K562 (cell line): Measurements from ENCODE around the gene ZNF774. TPM values are rescaled to one million over a fixed set of nuclear protein-coding genes. Genes with fewer than 3 reads are reported as not detected.
A peak's percentile ranks its signal among the peaks of the same experiment; 100 is the strongest.

Experiments
- CREB3L1 ChIP-seq: fragments of 450-650 bp; IDR thresholded peaks from 2 replicates; pipeline ENCODE4 v1.6.1; 2014; ENCODE audit warnings: low read depth, mild to moderate bottlenecking, moderate library complexity, borderline replicate concordance
- ELF2 ChIP-seq: fragments of 250-450 bp; sonication (Bioruptor Pico); IDR thresholded peaks from 2 replicates; pipeline ENCODE4 v1.5.0; 2021; ENCODE audit warnings: mild to moderate bottlenecking
- ERF ChIP-seq: fragments of 450-650 bp; formaldehyde crosslinking; IDR thresholded peaks from 2 replicates; pipeline ENCODE4 v1.4.0; 2020; ENCODE audit warnings: mild to moderate bottlenecking, mixed read lengths
- FOXA1 ChIP-seq: fragments of 450-650 bp; IDR thresholded peaks from 2 replicates; pipeline ENCODE4 v1.6.1; 2016; ENCODE audit warnings: mild to moderate bottlenecking, borderline replicate concordance
- HDAC6 ChIP-seq: IDR thresholded peaks from 2 replicates; pipeline ENCODE4 v1.6.1; 2012; ENCODE audit warnings: low read depth, mild to moderate bottlenecking, control low read depth, inconsistent platforms, low read length, moderate library complexity
- KLF10 ChIP-seq: fragments of 250-450 bp; sonication (Bioruptor Pico); IDR thresholded peaks from 2 replicates; pipeline ENCODE4 v1.6.1; 2021; ENCODE audit warnings: matching md5 sums
- MTA1 ChIP-seq: fragments of 450-650 bp; IDR thresholded peaks from 2 replicates; pipeline ENCODE4 v1.6.1; 2017; ENCODE audit warnings: borderline replicate concordance
- MTA3 ChIP-seq: fragments of 450-650 bp; formaldehyde crosslinking; IDR thresholded peaks from 2 replicates; pipeline ENCODE4 v1.6.1; 2017; ENCODE audit warnings: mild to moderate bottlenecking, borderline replicate concordance
- NBN ChIP-seq: fragments of 450-650 bp; IDR thresholded peaks from 2 replicates; pipeline ENCODE4 v1.6.1; 2016; ENCODE audit warnings: low read depth, mild to moderate bottlenecking
- NFXL1 ChIP-seq: fragments of 450-650 bp; formaldehyde crosslinking; IDR thresholded peaks from 2 replicates; pipeline ENCODE4 v1.4.0; 2021; ENCODE audit warnings: mild to moderate bottlenecking
- PHF20 ChIP-seq: fragments of 450-650 bp; IDR thresholded peaks from 2 replicates; pipeline ENCODE4 v1.6.1; 2018; ENCODE audit not compliant: partially characterized antibody
- PTBP1 ChIP-seq: fragments of 200-400 bp; formaldehyde crosslinking; IDR thresholded peaks from 2 replicates; pipeline ENCODE4 v1.6.1; 2017; ENCODE audit warnings: low read depth, low read length
- RBM25 ChIP-seq: fragments of 200-400 bp; formaldehyde crosslinking; IDR thresholded peaks from 2 replicates; pipeline ENCODE4 v1.6.1; 2018; ENCODE audit warnings: low read length, low read depth, moderate library complexity; ENCODE audit not compliant: severe bottlenecking
- RCOR1 ChIP-seq, 2 experiments: IDR thresholded peaks; 2 replicates each; pipeline ENCODE4 v1.6.1; 2012; ENCODE audit warnings: low read depth in 2 of 2, low read length in 2 of 2, borderline replicate concordance in 1 of 2, improper control_type of control experiment in 1 of 2
- SREBF2 ChIP-seq: sonication (generic); formaldehyde crosslinking; IDR thresholded peaks from 2 replicates; pipeline ENCODE4 v1.4.0; 2020; ENCODE audit warnings: mild to moderate bottlenecking, missing genetic modification reagents
- WHSC1 ChIP-seq: IDR thresholded peaks from one replicate; pipeline ENCODE4 v1.6.1; 2012; ENCODE audit warnings: low read length, control low read depth, inconsistent platforms
- XRCC4 ChIP-seq: IDR thresholded peaks from one replicate; pipeline ENCODE4 v1.6.1; 2011; ENCODE audit not compliant: insufficient read depth, insufficient read length; ENCODE audit errors: extremely low read depth
- ZBTB12 ChIP-seq: fragments of 250-450 bp; sonication (Bioruptor Pico); IDR thresholded peaks from 2 replicates; pipeline ENCODE4 v1.4.0; 2020
- ZNF239 ChIP-seq: fragments of 250-450 bp; sonication (Bioruptor Pico); IDR thresholded peaks from 2 replicates; pipeline ENCODE4 v1.4.0; 2020; ENCODE audit warnings: mild to moderate bottlenecking
- ZNF778 ChIP-seq: fragments of 450-650 bp; formaldehyde crosslinking; IDR thresholded peaks from 2 replicates; pipeline ENCODE4 v1.4.0; 2020; ENCODE audit warnings: mild to moderate bottlenecking, moderate library complexity
- polyA plus RNA-seq, 8 experiments: library from polyadenylated mRNA; depleted of rRNA in 4 of 8; stranded (reverse) in 5 of 8; unstranded in 3 of 8; fragments of >200 nt; fragmentation: Nextera tagmentation in 2 of 8; fragmentation: Illumina TruSeq in 1 of 8; extraction: Ambion mirVana in 2 of 8; extraction: Trizol in 1 of 8; gene quantifications; 2 replicates each; pipeline versions ENCODE4 v1.2.1 to v1.2.3, GENCODE V29; 2011 to 2014; ENCODE audit warnings: inconsistent platforms in 1 of 8, missing spikeins in 1 of 8
- total RNA-seq, 7 experiments: library from RNA; depleted of rRNA in 6 of 7; stranded (reverse); fragments of >200 nt in 6 of 7; fragmentation: Illumina TruSeq in 2 of 7; extraction: Trizol in 2 of 7; gene quantifications; 2 replicates each; pipeline versions ENCODE4 v1.2.1 to v1.2.3, GENCODE V29; 2011 to 2021; ENCODE audit warnings: low replicate concordance in 1 of 7
- TF ChIP-seq, protein P1 (sequence below): fragments of 250-450 bp; sonication (Bioruptor Pico); IDR thresholded peaks from 2 replicates; pipeline ENCODE4 v1.4.0; 2020; ENCODE audit warnings: mild to moderate bottlenecking, moderate library complexity, borderline replicate concordance
- TF ChIP-seq, protein P2 (sequence below): fragments of 250-450 bp; sonication (Bioruptor Pico); IDR thresholded peaks from 2 replicates; pipeline ENCODE4 v1.5.0; 2020; ENCODE audit warnings: mild to moderate bottlenecking

Gene ZNF774
- total and polyA plus RNA-seq, 9 of the 15 experiments (the other 6 are each of a cell fraction or from before 2014, with no cell fraction given) = 0.32 to 2.0 (median 1.2) TPM

DNA sequence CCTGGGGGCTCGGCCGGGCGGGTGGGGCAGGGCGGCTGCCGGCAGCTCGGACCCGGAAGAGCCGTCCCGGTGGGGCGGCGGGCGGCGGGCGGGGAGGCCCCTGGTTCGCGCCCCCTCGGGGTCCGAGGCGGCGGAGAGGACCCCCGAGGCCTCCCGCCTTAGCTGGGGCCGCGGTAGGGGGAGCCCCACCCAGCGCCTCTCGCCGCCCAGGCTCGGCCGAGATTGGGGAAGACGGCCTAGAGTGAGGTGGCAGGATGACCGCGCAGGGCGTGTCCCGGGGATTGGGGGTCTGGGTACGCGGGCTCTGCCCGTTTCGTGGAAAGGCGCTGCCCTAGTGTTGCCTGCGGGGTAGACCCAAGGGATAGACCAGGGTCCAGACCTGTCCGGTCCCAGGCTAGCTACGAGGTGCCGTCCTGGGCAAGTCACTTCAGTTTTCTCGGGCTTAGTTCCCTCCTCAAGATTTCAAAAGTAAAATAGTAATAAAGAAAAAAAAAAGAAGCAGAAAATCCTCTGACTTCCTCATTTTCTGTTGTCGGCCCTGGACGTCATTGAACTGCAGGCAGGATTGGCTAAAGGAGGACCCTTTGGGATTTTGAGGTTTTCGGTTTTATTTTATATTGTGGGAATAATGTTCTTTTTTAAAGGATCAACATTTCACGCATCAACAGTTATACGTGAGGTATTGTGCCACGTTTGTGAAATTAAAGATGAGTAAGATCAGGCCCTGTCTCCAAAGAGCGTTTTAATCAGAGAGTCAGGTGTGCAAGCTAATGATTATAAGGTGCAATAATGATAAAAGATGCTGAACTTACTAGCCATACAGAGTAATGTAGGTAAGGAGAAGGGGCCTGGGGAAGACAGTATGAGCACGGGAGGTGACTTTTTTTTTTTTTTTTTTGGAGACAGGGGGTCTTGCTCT, 36.6 kb downstream of the ZNF774 start (continued):
- TF ChIP-seq ZBTB12 = no peak
- no peak for TF ChIP-seq PHF20
- TF ChIP-seq ELF2 (CRISPR knock-in tag) = no peak
- TF ChIP-seq, protein P1, sequence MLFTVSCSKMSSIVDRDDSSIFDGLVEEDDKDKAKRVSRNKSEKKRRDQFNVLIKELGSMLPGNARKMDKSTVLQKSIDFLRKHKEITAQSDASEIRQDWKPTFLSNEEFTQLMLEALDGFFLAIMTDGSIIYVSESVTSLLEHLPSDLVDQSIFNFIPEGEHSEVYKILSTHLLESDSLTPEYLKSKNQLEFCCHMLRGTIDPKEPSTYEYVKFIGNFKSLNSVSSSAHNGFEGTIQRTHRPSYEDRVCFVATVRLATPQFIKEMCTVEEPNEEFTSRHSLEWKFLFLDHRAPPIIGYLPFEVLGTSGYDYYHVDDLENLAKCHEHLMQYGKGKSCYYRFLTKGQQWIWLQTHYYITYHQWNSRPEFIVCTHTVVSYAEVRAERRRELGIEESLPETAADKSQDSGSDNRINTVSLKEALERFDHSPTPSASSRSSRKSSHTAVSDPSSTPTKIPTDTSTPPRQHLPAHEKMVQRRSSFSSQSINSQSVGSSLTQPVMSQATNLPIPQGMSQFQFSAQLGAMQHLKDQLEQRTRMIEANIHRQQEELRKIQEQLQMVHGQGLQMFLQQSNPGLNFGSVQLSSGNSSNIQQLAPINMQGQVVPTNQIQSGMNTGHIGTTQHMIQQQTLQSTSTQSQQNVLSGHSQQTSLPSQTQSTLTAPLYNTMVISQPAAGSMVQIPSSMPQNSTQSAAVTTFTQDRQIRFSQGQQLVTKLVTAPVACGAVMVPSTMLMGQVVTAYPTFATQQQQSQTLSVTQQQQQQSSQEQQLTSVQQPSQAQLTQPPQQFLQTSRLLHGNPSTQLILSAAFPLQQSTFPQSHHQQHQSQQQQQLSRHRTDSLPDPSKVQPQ (CRISPR knock-in tag) = no peak
- no peak for TF ChIP-seq NFXL1 (CRISPR knock-in tag)
- no peak for TF ChIP-seq KLF10 (CRISPR knock-in tag)
- no peak for TF ChIP-seq SREBF2 (CRISPR knock-in tag)
- TF ChIP-seq, protein P2, sequence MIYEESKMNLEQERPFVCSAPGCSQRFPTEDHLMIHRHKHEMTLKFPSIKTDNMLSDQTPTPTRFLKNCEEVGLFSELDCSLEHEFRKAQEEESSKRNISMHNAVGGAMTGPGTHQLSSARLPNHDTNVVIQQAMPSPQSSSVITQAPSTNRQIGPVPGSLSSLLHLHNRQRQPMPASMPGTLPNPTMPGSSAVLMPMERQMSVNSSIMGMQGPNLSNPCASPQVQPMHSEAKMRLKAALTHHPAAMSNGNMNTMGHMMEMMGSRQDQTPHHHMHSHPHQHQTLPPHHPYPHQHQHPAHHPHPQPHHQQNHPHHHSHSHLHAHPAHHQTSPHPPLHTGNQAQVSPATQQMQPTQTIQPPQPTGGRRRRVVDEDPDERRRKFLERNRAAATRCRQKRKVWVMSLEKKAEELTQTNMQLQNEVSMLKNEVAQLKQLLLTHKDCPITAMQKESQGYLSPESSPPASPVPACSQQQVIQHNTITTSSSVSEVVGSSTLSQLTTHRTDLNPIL (CRISPR knock-in tag) = no peak
- peak; percentile 61; the same call in 1 of the 2 replicates for TF ChIP-seq CREB3L1
- TF ChIP-seq XRCC4 = no peak
- no peak for TF ChIP-seq FOXA1
- no peak for TF ChIP-seq PTBP1
- no peak for TF ChIP-seq NBN
- TF ChIP-seq RBM25 = no peak
- TF ChIP-seq ZNF778 (CRISPR knock-in tag) = no peak
- 0 out of 2 replicates have a peak, but pooled peaks have one; percentile 56 for TF ChIP-seq MTA3
- peak in 1 of 2 experiments; percentile 41; a peak in 1 of 4 replicates for TF ChIP-seq RCOR1 (IDR thresholded peaks at IDR 0.05; ENCODE audit: borderline replicate concordance in 1 of 2, low read depth in 2 of 2, low read length in 2 of 2)
- no peak for TF ChIP-seq ZNF239 (CRISPR knock-in tag)
- no peak for TF ChIP-seq HDAC6
- no peak for TF ChIP-seq MTA1
- TF ChIP-seq WHSC1 = no peak
- TF ChIP-seq ERF (CRISPR knock-in tag) = 0 out of 2 replicates have a peak, but pooled peaks have one; percentile 43
